ENCODE measurements around the gene ZDHHC14.

DNA sequence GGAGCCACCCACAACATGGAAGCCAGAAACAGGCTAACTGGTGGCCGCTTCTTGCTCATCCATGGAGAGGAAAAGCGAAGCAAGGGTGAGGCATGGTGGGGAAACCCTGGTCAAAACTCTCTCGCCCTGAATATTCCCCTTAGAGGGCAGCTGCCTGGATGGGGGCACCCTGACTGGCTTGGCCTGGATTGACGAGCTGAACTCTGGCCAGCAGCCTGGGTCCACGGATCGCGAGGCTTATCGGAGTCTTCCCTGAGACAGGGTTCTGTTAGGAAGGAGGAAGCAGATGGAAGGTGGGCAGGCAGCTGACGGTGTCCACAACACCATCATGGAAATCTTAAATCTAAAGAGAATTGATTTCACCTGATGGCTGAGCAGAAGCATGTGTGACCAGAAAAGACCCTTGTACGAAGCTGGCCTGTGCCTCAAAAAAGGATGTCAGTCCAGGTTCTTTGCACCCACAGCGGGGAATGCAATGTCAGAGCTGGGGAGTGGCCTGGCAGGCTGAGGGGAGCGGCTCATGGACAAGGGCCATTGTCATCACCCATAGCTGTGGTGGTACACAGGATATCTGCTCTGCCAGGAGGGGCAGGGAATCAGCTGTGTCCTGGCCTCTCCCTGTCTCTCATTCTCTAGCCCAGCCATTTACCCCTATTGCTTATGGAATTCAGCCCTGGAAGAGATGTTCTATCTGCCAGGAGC, 332.6 kb downstream of the ZDHHC14 start:
- TF ChIP-seq CTCF (conservative IDR thresholded peaks at IDR 0.05; ENCODE audit: low read depth, low read length), result no peak
- TF ChIP-seq EZH2 (IDR thresholded peaks at IDR 0.05; ENCODE audit: low read length, unreplicated experiment), result no peak
- TF ChIP-seq EZH2phosphoT487 (IDR thresholded peaks at IDR 0.05; ENCODE audit: borderline replicate concordance, low read length), result no peak

Measured in PC-3 (cell line).